ENCODE data around the gene ADAM22.

DNA sequence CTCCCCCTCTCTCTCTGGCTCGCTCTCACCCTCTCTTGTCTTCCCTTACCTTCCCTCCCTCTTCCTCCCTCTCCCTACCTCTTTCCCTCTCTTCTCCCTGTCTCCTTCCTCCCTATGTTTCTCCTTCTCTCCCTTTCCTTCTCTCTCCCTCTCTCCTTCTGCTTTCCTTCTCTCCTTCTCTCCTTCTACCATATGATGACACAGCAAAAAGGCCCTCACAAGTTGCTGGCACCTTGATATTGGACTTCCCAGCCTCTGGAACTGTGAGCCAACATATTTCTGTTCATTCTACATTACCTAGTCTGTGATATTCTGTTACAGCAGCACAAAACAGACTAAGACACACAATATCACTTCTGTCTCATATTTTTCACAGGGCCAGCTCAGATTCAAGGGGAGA lies 135.0 kb downstream of the ADAM22 start:
- TF ChIP-seq, protein P1, sequence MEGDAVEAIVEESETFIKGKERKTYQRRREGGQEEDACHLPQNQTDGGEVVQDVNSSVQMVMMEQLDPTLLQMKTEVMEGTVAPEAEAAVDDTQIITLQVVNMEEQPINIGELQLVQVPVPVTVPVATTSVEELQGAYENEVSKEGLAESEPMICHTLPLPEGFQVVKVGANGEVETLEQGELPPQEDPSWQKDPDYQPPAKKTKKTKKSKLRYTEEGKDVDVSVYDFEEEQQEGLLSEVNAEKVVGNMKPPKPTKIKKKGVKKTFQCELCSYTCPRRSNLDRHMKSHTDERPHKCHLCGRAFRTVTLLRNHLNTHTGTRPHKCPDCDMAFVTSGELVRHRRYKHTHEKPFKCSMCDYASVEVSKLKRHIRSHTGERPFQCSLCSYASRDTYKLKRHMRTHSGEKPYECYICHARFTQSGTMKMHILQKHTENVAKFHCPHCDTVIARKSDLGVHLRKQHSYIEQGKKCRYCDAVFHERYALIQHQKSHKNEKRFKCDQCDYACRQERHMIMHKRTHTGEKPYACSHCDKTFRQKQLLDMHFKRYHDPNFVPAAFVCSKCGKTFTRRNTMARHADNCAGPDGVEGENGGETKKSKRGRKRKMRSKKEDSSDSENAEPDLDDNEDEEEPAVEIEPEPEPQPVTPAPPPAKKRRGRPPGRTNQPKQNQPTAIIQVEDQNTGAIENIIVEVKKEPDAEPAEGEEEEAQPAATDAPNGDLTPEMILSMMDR (IDR thresholded peaks at IDR 0.05; ENCODE audit: low read depth, low read length, poor library complexity, severe bottlenecking) = no peak
- TF ChIP-seq EZH2phosphoT487 (IDR thresholded peaks at IDR 0.05; ENCODE audit: borderline replicate concordance, low read length) = no peak

Data from DOHH2 (cell line).